H1 (cell line): ENCODE data around the gene RNU6-1. TPM values are rescaled to one million over a fixed set of nuclear protein-coding genes. Genes with fewer than 3 reads are reported as not detected.

ENCODE experiments used
- CREB1 ChIP-seq: IDR thresholded peaks from 2 replicates; pipeline ENCODE4 v1.6.1; 2012; ENCODE audit warnings: inconsistent platforms
- EGR1 ChIP-seq: IDR thresholded peaks from 2 replicates; pipeline ENCODE4 v1.6.1; 2011; ENCODE audit warnings: low read depth, low read length, borderline replicate concordance
- EZH2 ChIP-seq: fragments of 200-600 bp; sonication (generic); IDR thresholded peaks from 2 replicates; pipeline ENCODE4 v1.7.1; 2012; ENCODE audit warnings: low read depth, mild to moderate bottlenecking, moderate library complexity, low read length, inconsistent platforms; ENCODE audit not compliant: severe bottlenecking
- FOSL1 ChIP-seq: IDR thresholded peaks from 2 replicates; pipeline ENCODE4 v1.6.1; 2011; ENCODE audit warnings: mild to moderate bottlenecking, low read depth, low read length, moderate library complexity; ENCODE audit not compliant: insufficient read depth
- KDM4A ChIP-seq: IDR thresholded peaks from one replicate; pipeline ENCODE4 v1.7.1; 2012; ENCODE audit warnings: low read depth, mild to moderate bottlenecking, moderate library complexity, low read length, inconsistent platforms; ENCODE audit not compliant: severe bottlenecking
- MAFK ChIP-seq: IDR thresholded peaks from 2 replicates; pipeline ENCODE4 v1.6.1; 2012; ENCODE audit warnings: low read depth, mild to moderate bottlenecking, improper control_type of control experiment, low read length
- MAX ChIP-seq: IDR thresholded peaks from 2 replicates; pipeline ENCODE4 v1.6.1; 2012; ENCODE audit warnings: inconsistent platforms
- RNF2 ChIP-seq: fragments of 200-900, 300-1000 bp; sonication (generic); IDR thresholded peaks from 2 replicates; pipeline ENCODE4 v1.7.1; 2016; ENCODE audit warnings: borderline replicate concordance, low read depth, mild to moderate bottlenecking, antibody characterized with exemption, low read length; ENCODE audit not compliant: poor library complexity, severe bottlenecking; ENCODE audit errors: missing control alignments
- RXRA ChIP-seq: IDR thresholded peaks from 2 replicates; pipeline ENCODE4 v1.6.1; 2011; ENCODE audit warnings: low read depth, mild to moderate bottlenecking, low read length, moderate library complexity; ENCODE audit not compliant: insufficient read depth
- SIN3A ChIP-seq, 2 experiments: IDR thresholded peaks in 1 of 2; conservative IDR thresholded peaks in 1 of 2; 2 replicates each; pipeline ENCODE4 v1.6.1; 2011 to 2012; ENCODE audit warnings: low read length in 2 of 2, improper control_type of control experiment in 1 of 2, low read depth in 1 of 2, mild to moderate bottlenecking in 1 of 2
- SIX5 ChIP-seq: IDR thresholded peaks from 2 replicates; pipeline ENCODE4 v1.6.1; 2011; ENCODE audit warnings: mild to moderate bottlenecking, low read depth, low read length
- SP1 ChIP-seq: IDR thresholded peaks from 2 replicates; pipeline ENCODE4 v1.6.1; 2011; ENCODE audit warnings: low read depth, low read length
- SP2 ChIP-seq: IDR thresholded peaks from 2 replicates; pipeline ENCODE4 v1.6.1; 2012; ENCODE audit warnings: mild to moderate bottlenecking, low read length, inconsistent platforms
- TAF1 ChIP-seq: IDR thresholded peaks from 2 replicates; pipeline ENCODE4 v1.6.1; 2011; ENCODE audit warnings: mild to moderate bottlenecking, low read depth, low read length
- TBP ChIP-seq: IDR thresholded peaks from 2 replicates; pipeline ENCODE4 v1.6.1; 2011; ENCODE audit warnings: low read depth, low read length, improper control_type of control experiment
- TEAD4 ChIP-seq: IDR thresholded peaks from 2 replicates; pipeline ENCODE4 v1.6.1; 2012; ENCODE audit warnings: low read depth, low read length, inconsistent platforms, mixed read lengths
- USF2 ChIP-seq: IDR thresholded peaks from 2 replicates; pipeline ENCODE4 v1.6.1; 2011; ENCODE audit warnings: low read length, improper control_type of control experiment
- YY1 ChIP-seq: IDR thresholded peaks from 2 replicates; pipeline ENCODE4 v1.6.1; 2011; ENCODE audit warnings: low read depth, mild to moderate bottlenecking, low read length
- ZNF274 ChIP-seq: IDR thresholded peaks from 2 replicates; pipeline ENCODE4 v1.7.0; 2012; ENCODE audit warnings: low read length, borderline replicate concordance; ENCODE audit errors: extremely low read depth
- polyA plus RNA-seq, 7 experiments: library from polyadenylated mRNA; depleted of rRNA in 3 of 7; stranded (reverse) in 5 of 7; unstranded in 2 of 7; fragments of >200 nt in 5 of 7; fragments of 200-250 nt in 2 of 7; gene quantifications; 1 replicate in 5 of 7; 2 replicates in 1 of 7; 4 replicates in 1 of 7; pipeline versions ENCODE4 v1.2.1 to v1.2.3, GENCODE V29; 2011 to 2013; ENCODE audit warnings: missing spikeins in 2 of 7, mixed read lengths in 2 of 7
- total RNA-seq: library from RNA; stranded (reverse); fragmentation: NEBNext Ultra II Directional; extraction: Animal tissue kit (Norgen Biotek cat#: 25700); gene quantifications from 2 replicates; pipeline ENCODE4 v1.2.1, GENCODE V29; 2021

Gene RNU6-1
- total and polyA plus RNA-seq, 2 of the 8 experiments (the other 6 are each of a cell fraction or from before 2014, with no cell fraction given), result not detected

GRCh38 chr15:67825881-67826716 is 13.7 kb downstream of the RNU6-1 start (continued):
- TF ChIP-seq USF2 (no peak), RNF2 (peak; percentile 93), SIN3A (conservative IDR thresholded peaks at IDR 0.05 in 1 of 2, IDR thresholded peaks at IDR 0.05 in 1 of 2; ENCODE audit: low read depth in 1 of 2, low read length in 2 of 2) (no peak), ZNF274 (no peak), SP1 (no peak), MAX (peak; percentile 75), EGR1 (no peak), RXRA (no peak), FOSL1 (no peak), KDM4A (no peak), TEAD4 (no peak), SIX5 (no peak), MAFK (no peak), SP2 (no peak), EZH2 (peak; percentile 100), YY1 (no peak), TBP (no peak), TAF1 (no peak), CREB1 (no peak)
